HG03469 (cell line): ENCODE results near the gene TUBB4B.
A peak's percentile ranks its signal among the peaks of the same experiment; 100 is the strongest.
"Not testable (repeated sequence)": the region's sequence is repeated elsewhere in the genome, so short reads cannot be mapped to it uniquely, and the experiment has no call there.

Experiments
- ATAC-seq: cut with Tn5 transposase; IDR thresholded peaks from one replicate; pipeline ENCODE4 v1.9.1; 2021; ENCODE audit warnings: mild to moderate bottlenecking, moderate library complexity, moderate number of reproducible peaks; ENCODE audit not compliant: unreplicated experiment

The TUBB4B gene

DNA sequence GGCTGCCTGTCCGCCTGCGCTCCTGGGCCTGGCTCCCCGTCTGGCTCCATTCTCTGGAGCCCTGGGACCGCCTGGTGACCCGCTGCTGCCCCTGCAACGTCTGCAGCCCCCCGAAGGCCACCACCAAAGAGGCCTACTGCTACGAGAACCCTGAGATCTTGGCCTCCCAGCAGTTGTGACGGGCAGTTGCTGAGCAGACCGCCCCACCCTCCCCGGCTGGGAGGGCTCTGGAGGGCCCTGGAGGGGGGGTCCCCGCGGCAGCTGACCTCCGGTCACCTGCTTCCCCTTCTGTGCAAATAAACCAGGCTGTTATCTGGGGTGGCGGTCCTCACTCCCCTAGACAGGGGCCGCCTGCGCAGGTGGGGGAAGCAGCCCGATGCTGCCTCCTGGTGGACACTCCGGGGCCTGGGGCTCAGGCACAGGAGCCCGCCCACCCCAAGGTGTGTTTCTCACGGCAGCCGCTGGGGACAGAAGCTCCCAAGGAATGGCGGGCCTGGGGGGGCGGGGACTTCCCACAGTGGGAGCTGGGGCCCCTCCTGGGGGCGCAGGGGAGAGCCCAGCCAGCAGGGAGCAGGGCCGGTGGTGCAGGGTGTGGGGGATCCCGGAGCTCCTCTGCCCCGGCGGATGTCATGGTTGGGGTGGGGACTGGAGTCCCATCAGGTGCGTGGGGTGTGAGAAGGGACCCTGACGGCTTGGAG lies 4.7 kb upstream of the TUBB4B start:
- no peak for ATAC-seq

DNA sequence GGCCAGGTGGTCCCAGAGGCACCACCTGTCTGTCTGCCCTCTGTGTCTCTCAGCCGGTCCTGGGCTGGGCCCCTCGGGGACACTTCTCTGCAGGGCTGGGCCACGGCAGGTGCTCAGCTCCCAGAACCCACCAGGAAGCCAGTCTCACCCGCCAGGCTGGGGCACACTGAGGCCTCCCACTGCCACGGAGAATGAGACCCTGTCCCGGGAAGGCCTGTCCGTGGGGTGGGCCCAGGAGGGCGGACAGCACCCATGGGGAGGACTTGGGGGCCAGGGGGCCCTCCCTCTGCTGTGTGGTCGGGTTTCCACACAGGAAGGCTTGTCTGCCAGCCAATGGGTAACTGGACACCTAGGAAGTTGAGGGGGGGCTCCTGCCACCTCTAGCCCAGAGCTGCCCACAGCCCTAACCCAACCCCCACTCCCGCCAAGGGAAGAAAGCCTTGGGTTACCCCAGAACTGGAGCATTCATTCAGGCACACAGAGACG lies 4.1 kb upstream of the TUBB4B start:
- no peak for ATAC-seq

DNA sequence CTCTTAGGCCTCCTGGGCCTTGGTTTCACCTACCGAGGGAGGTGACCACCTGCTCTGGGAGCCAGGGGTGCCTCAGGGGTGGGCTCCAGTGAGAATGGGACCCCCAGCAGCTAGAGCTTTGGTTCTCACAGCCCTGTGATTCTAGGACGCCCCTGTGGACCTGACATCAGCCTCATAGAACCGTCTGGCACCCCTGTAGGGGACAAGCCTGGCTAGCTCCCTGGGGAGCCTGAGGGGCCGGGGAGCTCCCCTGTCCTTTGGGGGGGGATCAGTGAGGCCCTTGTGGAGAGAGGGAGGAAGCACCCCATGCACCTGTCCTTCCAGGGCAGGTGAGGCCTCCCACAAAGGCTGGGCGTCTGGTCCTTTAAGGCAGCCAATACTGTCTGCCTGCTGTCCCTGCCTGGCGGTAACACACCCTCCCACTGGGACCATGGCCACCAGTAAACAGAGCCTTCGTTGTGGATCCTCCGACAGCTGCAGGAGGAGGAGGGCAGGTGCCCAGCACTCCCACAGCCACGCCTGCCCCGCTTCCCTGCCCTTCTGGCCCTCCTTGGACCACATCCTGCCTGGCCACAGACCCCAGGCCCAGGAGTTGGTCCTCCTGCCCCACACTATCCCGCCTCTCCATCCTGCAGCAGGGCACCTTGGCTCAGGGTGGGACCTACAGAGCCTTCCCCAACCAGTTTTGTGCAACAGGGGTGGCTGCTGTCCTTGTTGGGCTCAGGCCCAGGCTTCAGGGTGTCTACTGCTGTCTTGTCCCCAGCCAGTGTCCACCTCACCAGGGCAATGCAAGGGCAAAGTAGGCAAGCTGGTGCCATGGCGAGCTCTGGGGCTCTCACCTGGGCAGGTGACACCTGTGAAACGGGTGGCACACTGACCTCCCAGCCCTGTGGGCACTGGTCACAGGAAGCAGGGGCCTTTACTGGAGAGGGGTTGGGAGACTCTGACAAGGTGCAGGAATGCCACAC lies 3.0 kb upstream of the TUBB4B start:
- ATAC-seq = no peak

DNA sequence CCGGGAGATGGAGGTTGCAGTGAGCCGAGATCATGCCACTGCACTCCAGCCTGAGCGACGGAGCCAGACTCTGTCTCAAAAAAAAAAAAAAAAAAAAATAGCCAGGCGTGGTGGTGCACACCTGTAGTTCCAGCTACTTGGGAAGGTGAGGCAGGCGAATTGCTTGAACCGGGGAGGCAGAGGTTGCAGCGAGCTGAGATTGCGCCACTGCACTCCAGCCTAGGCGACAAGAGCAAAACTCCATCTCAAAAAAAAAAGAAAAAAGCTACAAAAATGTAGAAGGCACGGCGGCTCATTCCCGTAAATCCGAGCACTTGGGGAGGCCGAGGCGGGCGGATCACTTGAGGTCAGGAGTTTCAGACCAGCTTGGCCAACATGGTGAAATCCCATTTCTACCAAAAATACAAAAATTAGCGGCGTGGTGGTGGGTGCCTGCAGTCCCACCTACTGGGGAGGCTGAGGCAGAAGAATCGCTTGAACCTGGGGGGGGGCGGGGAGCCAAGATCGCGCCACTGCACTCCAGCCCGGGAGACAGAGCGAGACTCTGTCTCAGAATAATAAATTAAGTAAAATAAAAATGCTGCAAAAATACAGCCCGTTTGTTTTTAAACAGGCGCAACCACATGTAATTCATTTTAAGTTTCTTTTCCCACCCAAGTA lies 1.4 kb upstream of the TUBB4B start:
- not testable (repeated sequence) for ATAC-seq

DNA sequence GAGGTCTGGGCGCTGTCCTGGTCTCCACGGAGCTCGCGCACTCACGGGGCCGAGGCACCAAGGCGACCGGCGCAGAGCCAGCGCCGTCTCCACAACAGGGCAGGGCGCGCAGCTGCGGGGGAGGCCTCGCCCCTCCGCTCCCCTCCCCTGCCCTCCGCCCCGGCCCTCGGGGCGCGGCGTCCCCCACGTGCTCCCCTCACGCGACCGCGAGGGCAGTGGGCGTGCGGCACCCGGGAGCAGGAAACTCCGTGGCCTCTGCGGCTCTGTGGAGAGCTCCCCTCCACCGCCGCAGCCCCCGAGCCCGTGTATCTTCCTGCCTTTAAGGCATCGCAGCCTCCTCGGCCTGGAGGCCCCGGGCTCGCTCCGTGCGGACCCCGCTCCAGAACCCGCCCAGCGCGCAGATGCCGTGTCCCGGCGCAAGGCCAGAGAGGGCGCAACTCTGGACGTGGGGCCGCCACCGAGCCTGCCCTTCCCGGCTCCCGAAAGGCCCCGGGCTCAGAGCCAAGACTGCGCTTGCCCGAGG lies 708 bp upstream of the TUBB4B start:
- peak; percentile 19 for ATAC-seq

DNA sequence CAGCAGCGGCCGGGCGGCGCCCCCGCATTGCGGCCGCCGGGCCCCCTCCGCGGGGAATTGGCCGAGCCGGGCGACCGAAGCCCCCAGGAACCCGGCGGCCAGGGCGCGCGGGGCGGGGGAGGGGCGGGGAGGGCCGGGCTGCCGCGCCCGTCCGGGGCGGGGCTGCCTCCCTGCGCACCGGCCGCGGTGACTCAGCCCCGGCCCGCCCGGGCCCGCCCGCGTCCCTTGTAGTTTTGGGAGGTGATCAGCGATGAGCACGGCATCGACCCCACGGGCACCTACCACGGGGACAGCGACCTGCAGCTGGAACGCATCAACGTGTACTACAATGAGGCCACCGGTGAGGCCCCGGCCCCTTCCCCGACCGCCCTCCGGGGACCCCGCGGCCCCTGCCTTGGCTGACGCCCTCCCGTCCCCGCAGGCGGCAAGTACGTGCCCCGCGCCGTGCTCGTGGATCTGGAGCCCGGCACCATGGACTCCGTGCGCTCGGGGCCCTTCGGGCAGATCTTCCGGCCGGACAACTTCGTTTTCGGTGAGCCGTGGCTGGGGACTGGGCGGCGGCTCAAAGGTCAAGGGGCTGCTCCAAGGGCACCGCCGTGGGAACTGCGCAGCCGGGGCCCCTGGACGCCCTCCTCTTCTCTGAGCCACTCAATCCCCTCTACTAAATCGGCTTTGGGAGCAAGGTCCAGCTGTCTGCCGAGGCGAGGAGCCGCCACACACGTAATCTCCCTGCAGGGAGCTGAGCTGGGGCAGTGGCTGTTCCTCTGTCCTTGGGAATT lies 592 bp downstream of the TUBB4B start:
- ATAC-seq = no peak

DNA sequence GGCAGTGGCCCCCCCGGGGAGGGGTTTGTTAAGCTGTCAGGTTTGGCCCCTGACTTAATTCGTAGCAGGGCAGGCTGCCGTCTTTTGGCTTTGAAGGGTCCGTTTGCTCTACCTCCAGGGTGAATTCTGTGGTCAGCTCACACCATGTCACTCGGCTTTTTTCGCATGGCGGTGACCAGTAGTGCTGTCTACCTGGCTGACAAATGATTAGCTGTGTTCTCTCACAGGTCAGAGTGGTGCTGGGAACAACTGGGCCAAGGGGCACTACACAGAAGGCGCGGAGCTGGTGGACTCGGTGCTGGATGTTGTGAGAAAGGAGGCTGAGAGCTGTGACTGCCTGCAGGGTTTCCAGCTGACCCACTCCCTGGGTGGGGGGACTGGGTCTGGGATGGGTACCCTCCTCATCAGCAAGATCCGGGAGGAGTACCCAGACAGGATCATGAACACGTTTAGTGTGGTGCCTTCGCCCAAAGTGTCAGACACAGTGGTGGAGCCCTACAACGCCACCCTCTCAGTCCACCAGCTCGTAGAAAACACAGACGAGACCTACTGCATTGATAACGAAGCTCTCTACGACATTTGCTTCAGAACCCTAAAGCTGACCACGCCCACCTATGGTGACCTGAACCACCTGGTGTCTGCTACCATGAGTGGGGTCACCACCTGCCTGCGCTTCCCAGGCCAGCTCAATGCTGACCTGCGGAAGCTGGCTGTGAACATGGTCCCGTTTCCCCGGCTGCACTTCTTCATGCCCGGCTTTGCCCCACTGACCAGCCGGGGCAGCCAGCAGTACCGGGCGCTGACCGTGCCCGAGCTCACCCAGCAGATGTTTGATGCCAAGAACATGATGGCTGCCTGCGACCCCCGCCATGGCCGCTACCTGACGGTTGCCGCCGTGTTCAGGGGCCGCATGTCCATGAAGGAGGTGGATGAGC lies 1.4 kb downstream of the TUBB4B start:
- ATAC-seq = no peak

DNA sequence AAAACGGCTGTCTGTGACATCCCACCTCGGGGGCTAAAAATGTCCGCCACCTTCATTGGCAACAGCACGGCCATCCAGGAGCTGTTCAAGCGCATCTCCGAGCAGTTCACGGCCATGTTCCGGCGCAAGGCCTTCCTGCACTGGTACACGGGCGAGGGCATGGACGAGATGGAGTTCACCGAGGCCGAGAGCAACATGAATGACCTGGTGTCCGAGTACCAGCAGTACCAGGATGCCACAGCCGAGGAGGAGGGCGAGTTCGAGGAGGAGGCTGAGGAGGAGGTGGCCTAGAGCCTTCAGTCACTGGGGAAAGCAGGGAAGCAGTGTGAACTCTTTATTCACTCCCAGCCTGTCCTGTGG lies 2.2 kb downstream of the TUBB4B start:
- not testable (repeated sequence) for ATAC-seq

DNA sequence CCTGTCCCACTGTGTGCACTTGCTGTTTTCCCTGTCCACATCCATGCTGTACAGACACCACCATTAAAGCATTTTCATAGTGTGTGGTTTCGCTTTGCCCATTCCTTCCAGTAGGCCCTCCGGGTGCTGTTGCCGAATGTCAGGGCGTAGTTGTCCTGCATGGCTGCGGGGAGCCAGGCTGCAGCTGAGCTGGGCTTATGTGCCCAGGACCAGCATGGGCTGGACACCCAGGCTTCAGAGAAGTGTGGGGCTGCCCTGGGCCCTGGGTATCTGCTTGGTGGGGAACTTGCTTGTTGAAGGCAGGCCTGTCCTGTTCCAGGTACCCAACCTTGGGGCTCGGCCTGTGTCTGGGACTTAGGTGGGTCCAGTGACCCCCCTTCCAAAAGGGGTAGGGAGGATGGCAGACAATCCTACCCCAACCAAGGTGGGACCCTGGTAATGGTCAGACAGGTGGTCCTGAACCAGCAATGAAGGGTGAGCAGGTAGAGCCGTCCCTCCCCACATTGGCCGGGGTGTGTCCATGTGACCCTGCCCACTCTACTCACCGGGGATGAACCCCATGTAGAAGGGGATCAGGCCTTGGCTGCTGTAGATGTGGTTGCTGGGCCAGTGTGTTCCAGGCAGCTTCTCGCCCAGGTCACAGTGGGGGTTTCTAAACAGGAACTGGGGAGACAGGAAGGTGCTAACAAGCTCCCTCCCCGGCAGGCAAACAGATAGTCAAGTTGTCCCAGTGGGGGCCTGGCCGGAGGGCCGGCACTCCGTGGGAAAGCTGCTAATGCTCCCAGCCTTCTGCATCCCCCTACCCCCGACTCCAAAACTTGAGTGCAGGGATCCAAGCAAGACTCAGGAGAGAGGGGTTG lies 2.8 kb downstream of the TUBB4B start:
- no peak for ATAC-seq

DNA sequence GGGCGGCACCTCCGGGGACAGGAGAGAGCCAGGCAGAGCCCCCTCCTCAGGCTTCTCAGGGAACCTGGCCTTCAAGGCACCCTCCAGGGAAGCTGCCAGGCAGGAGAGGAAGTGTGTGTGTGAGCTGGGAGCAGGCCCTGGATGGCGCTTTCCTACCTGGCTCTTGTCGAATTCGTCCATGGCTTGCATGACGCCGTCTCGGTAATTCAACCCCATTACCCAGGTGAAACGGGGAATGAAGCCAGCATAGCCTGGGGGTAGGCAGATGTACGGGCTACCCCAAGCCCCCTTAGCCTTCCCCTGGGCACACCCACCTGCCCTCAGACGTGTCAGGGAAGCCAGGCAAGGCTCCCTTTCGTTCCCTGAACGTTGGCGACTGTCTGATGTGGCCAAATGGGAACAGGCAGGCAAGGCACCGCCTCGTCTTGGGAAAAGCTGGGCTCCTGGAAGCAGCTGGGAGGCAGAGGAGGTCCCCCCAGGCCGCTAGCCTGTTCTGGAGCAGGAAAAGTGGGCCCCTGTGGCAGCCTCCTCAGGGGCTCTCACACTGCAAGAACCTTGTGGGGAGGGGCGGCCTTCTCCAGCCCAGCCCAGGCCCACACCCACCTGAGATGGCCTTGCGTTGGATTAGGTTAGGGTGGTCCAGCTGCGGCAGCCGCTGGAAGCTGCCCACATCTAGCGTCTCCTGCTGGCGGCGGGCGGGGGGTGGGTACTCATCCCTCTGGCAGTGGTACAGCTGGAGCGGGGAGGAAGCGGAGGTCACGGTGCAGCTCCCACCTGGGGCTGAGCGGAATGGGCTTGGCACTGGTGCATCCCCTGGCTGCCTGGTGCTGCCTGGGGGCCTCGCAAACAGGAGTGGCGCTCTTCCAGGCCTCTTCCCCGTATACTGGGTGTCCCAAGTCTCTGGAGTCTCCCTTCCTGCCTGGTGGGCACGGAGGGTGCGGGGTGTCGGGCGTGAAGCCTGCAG lies 3.7 kb downstream of the TUBB4B start:
- no peak for ATAC-seq

DNA sequence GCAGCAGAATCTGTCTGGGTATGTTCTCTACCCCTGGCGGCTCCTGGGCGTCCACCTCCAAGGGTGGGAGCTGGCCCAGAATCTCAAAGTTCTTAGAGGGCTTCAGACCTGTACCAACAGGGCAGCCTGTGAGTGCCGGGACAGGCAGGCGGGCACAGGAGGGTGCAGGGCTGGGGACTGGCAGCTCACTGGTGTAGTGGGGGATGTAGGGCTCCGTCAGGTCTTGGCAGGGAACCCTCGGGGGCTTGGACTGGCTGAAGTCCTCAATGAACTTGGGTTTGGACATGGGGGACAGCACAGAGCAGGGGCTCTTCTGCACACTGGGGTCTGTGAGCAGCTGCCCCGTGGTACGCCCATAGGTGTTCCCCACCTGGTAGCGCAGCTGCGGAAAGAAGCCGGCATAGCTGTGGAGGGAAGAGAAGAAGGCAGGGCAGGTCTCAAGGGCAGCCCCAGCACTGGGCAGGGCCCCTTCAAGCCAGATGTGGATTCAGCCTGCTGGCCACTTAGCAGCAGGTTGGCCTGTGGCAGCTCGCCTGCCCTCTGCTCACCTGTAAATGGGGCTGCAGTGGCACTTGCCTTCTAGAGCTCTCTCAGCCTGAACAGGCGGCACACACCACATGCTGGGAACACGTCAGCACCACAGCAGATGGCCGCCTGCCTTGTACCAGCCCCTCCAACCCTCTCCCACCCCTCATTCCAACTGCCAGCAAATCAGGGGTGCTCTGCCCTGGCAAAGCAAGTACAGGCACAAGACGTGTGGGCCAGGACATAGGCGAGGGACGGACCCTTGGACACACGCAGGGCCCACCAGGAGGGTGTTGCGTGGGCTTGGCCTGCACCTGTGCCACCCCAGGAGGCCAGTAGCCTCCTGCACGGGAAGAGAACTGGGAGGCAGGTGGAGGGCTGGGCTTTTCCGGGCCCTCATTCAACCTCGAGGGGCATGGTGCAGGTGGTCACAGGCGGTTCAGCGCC lies 4.6 kb downstream of the TUBB4B start:
- no peak for ATAC-seq

DNA sequence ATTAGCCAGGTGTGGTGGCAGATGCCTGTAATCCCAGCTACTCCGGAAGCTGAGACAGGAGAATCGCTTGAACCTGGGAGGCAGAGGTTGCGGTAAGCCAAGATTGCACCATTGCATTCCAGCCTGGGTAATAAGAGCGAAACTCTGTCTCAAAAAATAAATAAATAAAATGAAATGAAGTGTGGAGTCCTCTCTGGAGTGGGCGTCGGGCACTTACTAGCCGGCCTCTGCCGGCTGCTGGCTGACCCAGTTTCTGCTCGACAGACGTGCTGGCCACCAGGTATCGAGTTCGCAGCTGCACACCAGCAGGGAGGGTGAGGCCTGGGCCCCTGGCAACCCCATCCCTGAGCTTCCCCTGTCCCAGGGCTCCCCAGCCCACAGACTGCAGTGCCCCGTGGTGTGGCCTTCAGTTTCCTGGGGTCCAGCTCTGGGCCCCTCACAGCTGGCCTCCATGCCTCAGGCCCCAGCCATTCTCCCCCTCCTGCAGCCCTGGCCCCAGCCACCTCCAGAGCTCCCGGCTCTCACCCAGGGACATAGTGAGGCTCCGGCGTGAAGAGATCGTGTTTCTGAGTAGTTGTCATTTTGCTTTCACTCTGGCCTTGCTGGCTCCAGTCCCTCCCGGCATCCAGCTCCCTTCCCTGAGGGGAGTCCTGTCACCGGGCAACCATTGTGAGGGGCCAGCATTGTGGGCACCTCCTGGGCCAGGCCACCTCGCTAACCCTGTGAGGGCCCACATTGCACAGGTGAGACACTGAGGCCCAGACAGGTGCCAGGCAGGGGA lies 6.2 kb downstream of the TUBB4B start:
- no peak for ATAC-seq

DNA sequence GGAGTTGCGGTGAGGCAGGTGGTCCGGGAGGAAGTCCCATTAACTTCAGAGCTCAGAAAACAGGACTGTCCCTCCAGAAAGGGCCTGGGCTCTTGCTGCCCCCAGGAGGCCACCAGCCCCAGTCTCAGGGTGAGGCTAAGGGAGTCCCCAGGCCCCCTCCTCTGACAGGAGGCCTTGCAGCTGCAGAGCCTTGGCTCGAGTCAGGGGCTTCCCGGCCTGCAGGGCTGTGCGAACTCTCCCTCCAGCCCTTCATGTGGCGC lies 6.8 kb downstream of the TUBB4B start:
- no peak for ATAC-seq

DNA sequence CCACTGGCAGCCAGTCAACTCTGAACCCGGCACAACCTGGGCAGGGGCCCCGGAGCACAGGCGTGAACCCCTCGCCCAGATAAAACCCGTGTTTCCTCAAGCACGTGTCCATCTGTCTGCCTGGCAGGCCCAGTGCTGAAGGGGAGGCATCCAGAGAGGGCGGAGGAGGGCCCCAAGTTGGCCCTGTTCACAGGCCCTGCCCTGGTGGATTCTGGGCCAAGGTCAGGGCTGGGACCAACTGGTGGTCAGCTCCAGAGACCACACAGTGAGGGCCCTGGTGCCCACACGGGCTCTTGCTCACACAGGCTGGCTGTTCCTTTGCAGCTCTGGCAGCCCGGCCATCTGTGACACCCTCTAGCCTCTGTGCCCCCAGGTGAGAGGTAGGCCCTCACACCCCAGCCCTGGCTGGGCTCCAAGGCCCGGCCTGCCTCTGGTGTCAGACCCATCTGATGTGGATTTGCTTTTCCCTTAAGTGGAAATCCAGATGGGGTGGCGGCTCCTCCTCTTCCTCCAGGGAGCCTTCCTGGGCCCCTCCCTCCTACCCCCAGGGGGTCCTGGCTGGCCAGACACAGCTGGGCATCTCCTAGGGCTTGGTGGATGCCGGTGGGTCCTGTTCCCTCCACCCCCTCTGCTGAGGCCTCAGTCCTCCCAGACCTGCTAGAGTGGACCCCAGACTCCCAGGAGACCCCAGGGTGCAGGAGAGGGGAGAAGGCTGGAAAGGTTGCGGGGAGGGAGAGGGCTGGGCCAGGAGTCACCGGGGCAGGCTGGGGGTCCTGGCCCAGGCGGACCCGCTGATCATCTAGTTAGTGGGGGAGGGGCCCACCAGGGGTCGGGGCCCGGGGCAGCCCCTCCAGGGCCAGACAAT lies 9.5 kb downstream of the TUBB4B start:
- ATAC-seq = no peak

DNA sequence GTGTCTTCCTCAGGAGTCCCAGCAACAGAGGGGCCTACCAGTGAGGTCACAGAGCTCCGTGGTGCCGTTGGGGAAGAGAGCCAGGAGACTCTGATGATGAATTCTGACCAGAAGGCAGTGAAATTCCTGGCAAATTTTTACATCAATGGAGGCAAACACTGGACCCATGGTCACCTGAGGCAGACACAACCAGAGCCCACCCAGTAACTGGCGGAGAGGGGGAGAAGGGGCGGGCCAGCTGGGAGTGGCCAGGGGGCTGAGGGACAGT lies 10.0 kb downstream of the TUBB4B start, which contains the start of gene STPG3:
Gene STPG3 (plus strand): TSS at position 93 of the 268 bp plus-strand sequence. CDS start 1 bp downstream, at position 94.
- ATAC-seq = no peak
